ENCODE data around the gene INKA1.

Gene INKA1

GRCh38 chr3:49786357-49787181 lies 16.5 kb upstream of the INKA1 start, which contains the start of gene IP6K1:
TSS of gene IP6K1 (minus strand) at chr3:49786542. CDS start at chr3:49748040, 38,502 bp downstream.
- DNase-seq (ENCODE audit: low read depth, low spot score): peak; percentile 99

- DNase-seq (ENCODE audit: low read depth, low spot score): no peak
Measured at GRCh38 chr3:49787182-49787464, 15.9 kb upstream of the INKA1 start.

- DNase-seq (ENCODE audit: low read depth, low spot score): no peak
Measured at GRCh38 chr3:49787536-49787935, 15.5 kb upstream of the INKA1 start.

GRCh38 chr3:49788056-49788455 lies 15.0 kb upstream of the INKA1 start:
- DNase-seq (ENCODE audit: low read depth, low spot score): no peak

- DNase-seq (ENCODE audit: low read depth, low spot score): no peak
Measured at GRCh38 chr3:49790626-49791411, 12.2 kb upstream of the INKA1 start.

- DNase-seq (ENCODE audit: low read depth, low spot score): no peak
Measured at GRCh38 chr3:49791571-49791970, 11.5 kb upstream of the INKA1 start.

GRCh38 chr3:49792371-49793150 lies 10.5 kb upstream of the INKA1 start:
- DNase-seq (ENCODE audit: low read depth, low spot score): no peak

- DNase-seq (ENCODE audit: low read depth, low spot score): no peak
Measured at GRCh38 chr3:49793486-49794085, 9.5 kb upstream of the INKA1 start.

- DNase-seq (ENCODE audit: low read depth, low spot score): no peak
Measured at GRCh38 chr3:49794431-49794830, 8.6 kb upstream of the INKA1 start.

GRCh38 chr3:49794926-49795905 lies 7.8 kb upstream of the INKA1 start:
- DNase-seq (ENCODE audit: low read depth, low spot score): no peak

- DNase-seq (ENCODE audit: low read depth, low spot score): no peak
Measured at GRCh38 chr3:49799105-49799504, 4.0 kb upstream of the INKA1 start.

GRCh38 chr3:49799761-49800160 lies 3.3 kb upstream of the INKA1 start, which contains the start of gene CDHR4:
TSS of gene CDHR4 (minus strand) at chr3:49799873. CDS start at chr3:49799812, 61 bp downstream.
- DNase-seq (ENCODE audit: low read depth, low spot score): no peak

GRCh38 chr3:49801160-49801559 lies 1.9 kb upstream of the INKA1 start:
- DNase-seq (ENCODE audit: low read depth, low spot score): no peak

- DNase-seq (ENCODE audit: low read depth, low spot score): peak; percentile 28
Measured at GRCh38 chr3:49803465-49804140, 542 bp downstream of the INKA1 start.

- no peak for DNase-seq (ENCODE audit: low read depth, low spot score)
Measured at GRCh38 chr3:49804141-49805041, 1.3 kb downstream of the INKA1 start.

GRCh38 chr3:49805367-49805782 lies 2.3 kb downstream of the INKA1 start:
- no peak for DNase-seq (ENCODE audit: low read depth, low spot score)

- no peak for DNase-seq (ENCODE audit: low read depth, low spot score)
Measured at GRCh38 chr3:49805897-49806701, 3.0 kb downstream of the INKA1 start.

GRCh38 chr3:49806850-49807249 lies 3.8 kb downstream of the INKA1 start:
- no peak for DNase-seq (ENCODE audit: low read depth, low spot score)
